Progenitor cell of endocrine pancreas (in vitro differentiated cells): ENCODE data around the gene TAP2. TPM values are rescaled to one million over a fixed set of nuclear protein-coding genes. Genes with fewer than 3 reads are reported as not detected.

ENCODE experiments used
- DNase-seq: peaks from one replicate; pipeline ENCODE4 v3.0.0; 2021; ENCODE audit warnings: low spot score; ENCODE audit not compliant: unreplicated experiment
- H3K27ac Mint-ChIP-seq: 2 replicates; pipeline ENCODE4 v1.8.0; 2021; ENCODE audit warnings: mild to moderate bottlenecking, moderate library complexity, mixed read lengths
- H3K27me3 Mint-ChIP-seq: 2 replicates; pipeline ENCODE4 v1.8.0; 2021; ENCODE audit warnings: mixed read lengths
- H3K36me3 Mint-ChIP-seq: 2 replicates; pipeline ENCODE4 v1.8.0; 2022; ENCODE audit warnings: mixed read lengths; ENCODE audit not compliant: insufficient read depth
- H3K4me1 Mint-ChIP-seq: 2 replicates; pipeline ENCODE4 v1.8.0; 2021; ENCODE audit warnings: low read depth, mixed read lengths
- H3K4me3 Mint-ChIP-seq: 2 replicates; pipeline ENCODE4 v1.8.0; 2021; ENCODE audit warnings: low read depth, mild to moderate bottlenecking, moderate library complexity, mixed read lengths
- H3K9me3 Mint-ChIP-seq: 2 replicates; pipeline ENCODE4 v1.8.0; 2021; ENCODE audit warnings: low read depth, mixed read lengths
- CTCF ChIP-seq: fragments of 200-600 bp; sonication (generic); IDR thresholded peaks from one replicate; pipeline ENCODE4 v1.5.0; 2021; ENCODE audit warnings: antibody characterized with exemption, mild to moderate bottlenecking; ENCODE audit not compliant: unreplicated experiment
- total RNA-seq: library from RNA; stranded (reverse); gene quantifications from 2 replicates; pipeline ENCODE4 v1.2.1, GENCODE V29; 2021

Gene TAP2
- total RNA-seq, 1 donor from 2014 or later, result 5.1 TPM

GRCh38 chr6:32858194-32858593, 19.7 kb upstream of the TAP2 start:
- no peak for DNase-seq

DNA sequence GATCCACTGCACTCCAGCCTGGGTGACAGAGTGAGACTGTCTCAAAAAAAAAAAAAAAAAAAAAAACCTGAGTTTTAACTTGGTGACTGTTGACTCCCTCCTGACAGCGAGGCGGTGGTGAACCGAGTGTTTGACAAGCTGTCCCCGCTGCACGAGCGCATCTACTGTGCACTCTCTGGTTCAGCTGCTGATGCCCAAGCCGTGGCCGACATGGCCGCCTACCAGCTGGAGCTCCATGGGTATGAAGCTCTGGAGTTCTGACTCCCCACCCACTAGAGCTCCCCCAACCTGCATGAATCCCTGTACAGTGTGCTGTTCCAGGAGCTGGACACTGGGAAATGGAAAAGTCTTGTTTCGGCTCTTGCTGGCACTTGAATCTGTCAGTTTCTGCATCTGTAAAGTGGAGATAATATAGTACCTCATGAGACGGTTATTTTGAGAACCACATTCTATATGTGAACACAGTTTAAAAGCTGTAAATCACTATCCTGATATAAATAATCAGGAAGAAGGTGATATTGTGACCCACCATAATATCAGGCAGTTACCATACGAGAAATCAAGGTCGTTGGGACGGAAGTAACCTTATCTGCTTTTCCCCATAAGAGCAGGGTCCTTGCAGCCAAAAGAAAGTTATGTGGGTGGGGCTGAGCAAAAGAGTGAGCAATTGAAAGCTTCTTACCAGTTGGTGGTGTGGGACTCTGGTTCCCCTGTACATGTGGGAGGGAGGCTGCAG, 18.8 kb upstream of the TAP2 start:
- no peak for DNase-seq
- Mint-ChIP-seq H3K27me3 (peaks cover 76% of the 10 kb centered on the region), H3K4me3 (no peak overlapping the region), H3K27ac (no peak overlapping the region), H3K4me1 (peaks cover 7% of the 10 kb centered on the region), H3K36me3 (no peaks in the 10 kb centered on the region), H3K9me3 (no peaks in the 10 kb centered on the region)
- TF ChIP-seq CTCF, result no peak

More at GRCh38 chr6:32858194-32858593, 19.7 kb upstream of the TAP2 start:
- no peaks in the 10 kb centered on the region for H3K9me3 Mint-ChIP-seq
- H3K36me3 Mint-ChIP-seq, result no peaks in the 10 kb centered on the region
- peaks cover 68% of the 10 kb centered on the region for H3K27me3 Mint-ChIP-seq
- H3K27ac Mint-ChIP-seq, result no peak overlapping the region
- no peak overlapping the region for H3K4me3 Mint-ChIP-seq
- no peak for TF ChIP-seq CTCF
- peaks cover 5% of the 10 kb centered on the region for H3K4me1 Mint-ChIP-seq

- Mint-ChIP-seq H3K9me3 (no peaks in the 10 kb centered on the region), H3K4me1 (peaks cover 7% of the 10 kb centered on the region), H3K4me3 (no peak overlapping the region), H3K36me3 (no peaks in the 10 kb centered on the region), H3K27me3 (peaks cover 90% of the 10 kb centered on the region), H3K27ac (no peak overlapping the region)
- no peak for DNase-seq
- TF ChIP-seq CTCF, result no peak
These were observed 17.1 kb upstream of the TAP2 start for GRCh38 chr6:32855467-32856174.

- no peak for TF ChIP-seq CTCF
- Mint-ChIP-seq H3K9me3 (no peaks in the 10 kb centered on the region), H3K4me3 (peak overlapping the region; percentile 82), H3K27me3 (peaks cover 95% of the 10 kb centered on the region), H3K36me3 (no peaks in the 10 kb centered on the region), H3K27ac (peak overlapping the region; percentile 9), H3K4me1 (peaks cover 7% of the 10 kb centered on the region)
- DNase-seq, result no peak
These were observed 16.0 kb upstream of the TAP2 start for GRCh38 chr6:32854376-32855178.
